Neural cell (in vitro differentiated cells): ENCODE results near the gene ZNF154. TPM values are rescaled to one million over a fixed set of nuclear protein-coding genes. Genes with fewer than 3 reads are reported as not detected.
"Not testable (repeated sequence)": the region's sequence is repeated elsewhere in the genome, so short reads cannot be mapped to it uniquely, and the experiment has no call there.

ENCODE experiments used
- H2AFZ ChIP-seq: fragments of 200-600, 300-800 bp; sonication (generic), shearing (Covaris generic); 2 replicates; pipeline ENCODE4 v1.6.0; 2014; ENCODE audit warnings: low read depth, mild to moderate bottlenecking, antibody characterized with exemption, low read length, moderate library complexity
- H3F3A ChIP-seq: fragments of 200-600 bp; shearing (Covaris generic); 2 replicates; pipeline ENCODE4 v1.6.1; 2016; ENCODE audit warnings: mild to moderate bottlenecking, moderate library complexity, mixed read lengths, antibody characterized with exemption, low read length; ENCODE audit not compliant: insufficient read depth, poor library complexity, severe bottlenecking
- H3K27ac ChIP-seq: fragments of 200-600, 300-800 bp; sonication (generic), shearing (Covaris generic); 2 replicates; pipeline ENCODE4 v1.5.1; 2014; ENCODE audit warnings: mild to moderate bottlenecking, low read length, moderate library complexity
- H3K27me3 ChIP-seq: fragments of 300-800, 200-600 bp; sonication (generic), shearing (Covaris generic); 2 replicates; pipeline ENCODE4 v1.6.0; 2014; ENCODE audit warnings: mild to moderate bottlenecking, low read depth, low read length, moderate library complexity; ENCODE audit not compliant: insufficient read depth
- H3K36me3 ChIP-seq: fragments of 300-800, 200-600 bp; sonication (generic), shearing (Covaris generic); 2 replicates; pipeline ENCODE4 v1.5.1; 2014; ENCODE audit warnings: mild to moderate bottlenecking, antibody characterized with exemption, low read length, moderate library complexity; ENCODE audit not compliant: insufficient read depth
- H3K4me2 ChIP-seq: fragments of 300-800, 200-600 bp; sonication (generic), shearing (Covaris generic); 2 replicates; pipeline ENCODE4 v1.6.0; 2014; ENCODE audit warnings: mild to moderate bottlenecking, low read length
- H3K4me3 ChIP-seq: fragments of 300-800, 200-600 bp; sonication (generic), shearing (Covaris generic); 2 replicates; pipeline ENCODE4 v1.5.1; 2014; ENCODE audit warnings: mild to moderate bottlenecking, low read length, moderate library complexity
- H3K79me2 ChIP-seq: fragments of 200-600 bp; shearing (Covaris generic); replicated peaks from 2 replicates; pipeline ENCODE4 v1.6.0; 2014; ENCODE audit warnings: mild to moderate bottlenecking, low read length, moderate library complexity; ENCODE audit not compliant: insufficient read depth
- H3K9ac ChIP-seq: fragments of 300-800, 200-600 bp; sonication (generic), shearing (Covaris generic); 2 replicates; pipeline ENCODE4 v1.6.1; 2016; ENCODE audit warnings: mild to moderate bottlenecking, low read length, mixed read lengths
- H3K9me2 ChIP-seq: fragments of 200-600 bp; shearing (Covaris generic); 2 replicates; pipeline ENCODE4 v1.6.1; 2016; ENCODE audit warnings: mild to moderate bottlenecking, low read length, mixed read lengths; ENCODE audit not compliant: insufficient read depth
- H3K9me3 ChIP-seq: fragments of 200-600, 300-800 bp; sonication (generic), shearing (Covaris generic); 2 replicates; pipeline ENCODE4 v1.6.1; 2016; ENCODE audit warnings: mild to moderate bottlenecking, mixed run types, low read length, moderate library complexity, mixed read lengths
- H4K20me1 ChIP-seq: fragments of 200-600 bp; shearing (Covaris generic); 2 replicates; pipeline ENCODE4 v1.6.1; 2016; ENCODE audit warnings: mild to moderate bottlenecking, mixed run types; ENCODE audit not compliant: insufficient read depth
- CTCF ChIP-seq: fragments of 450-650 bp; IDR thresholded peaks from 2 replicates; pipeline ENCODE4 v1.5.1; 2014; ENCODE audit warnings: antibody characterized with exemption, mild to moderate bottlenecking, moderate library complexity; ENCODE audit not compliant: poor library complexity, severe bottlenecking
- EP300 ChIP-seq: fragments of 450-650 bp; conservative IDR thresholded peaks from 2 replicates; pipeline ENCODE4 v1.6.1; 2014; ENCODE audit warnings: antibody characterized with exemption, mild to moderate bottlenecking, moderate library complexity; ENCODE audit not compliant: poor library complexity, severe bottlenecking
- EZH2 ChIP-seq: fragments of 200-600, 300-800 bp; shearing (Covaris generic), sonication (generic); IDR thresholded peaks from 2 replicates; pipeline ENCODE4 v1.6.1; 2014; ENCODE audit warnings: antibody characterized with exemption, low read length, borderline replicate concordance, mild to moderate bottlenecking; ENCODE audit not compliant: insufficient read depth, poor library complexity, severe bottlenecking
- MXI1 ChIP-seq: fragments of 450-650 bp; conservative IDR thresholded peaks from 2 replicates; pipeline ENCODE4 v1.6.1; 2014; ENCODE audit warnings: antibody characterized with exemption, mild to moderate bottlenecking; ENCODE audit not compliant: poor library complexity, severe bottlenecking
- POLR2AphosphoS5 ChIP-seq: IDR thresholded peaks from 2 replicates; pipeline ENCODE4 v1.6.1; 2012
- RAD21 ChIP-seq: fragments of 450-650 bp; conservative IDR thresholded peaks from 2 replicates; pipeline ENCODE4 v1.6.1; 2014; ENCODE audit warnings: antibody characterized with exemption, mild to moderate bottlenecking, moderate library complexity
- REST ChIP-seq: IDR thresholded peaks from 2 replicates; pipeline ENCODE4 v1.6.1; 2012; ENCODE audit warnings: borderline replicate concordance
- SMC3 ChIP-seq: fragments of 450-650 bp; conservative IDR thresholded peaks from 2 replicates; pipeline ENCODE4 v1.6.1; 2014; ENCODE audit warnings: antibody characterized with exemption, mild to moderate bottlenecking, moderate library complexity; ENCODE audit not compliant: poor library complexity
- TAF1 ChIP-seq: IDR thresholded peaks from 2 replicates; pipeline ENCODE4 v1.6.1; 2012; ENCODE audit warnings: low read depth
- polyA plus RNA-seq: library from polyadenylated mRNA; depleted of rRNA; stranded (reverse); fragments of >200 nt; gene quantifications from 2 replicates; pipeline ENCODE4 v1.2.3, GENCODE V29; 2014

Gene ZNF154
- polyA plus RNA-seq, 1 donor from 2014 or later: 25.5 TPM

DNA sequence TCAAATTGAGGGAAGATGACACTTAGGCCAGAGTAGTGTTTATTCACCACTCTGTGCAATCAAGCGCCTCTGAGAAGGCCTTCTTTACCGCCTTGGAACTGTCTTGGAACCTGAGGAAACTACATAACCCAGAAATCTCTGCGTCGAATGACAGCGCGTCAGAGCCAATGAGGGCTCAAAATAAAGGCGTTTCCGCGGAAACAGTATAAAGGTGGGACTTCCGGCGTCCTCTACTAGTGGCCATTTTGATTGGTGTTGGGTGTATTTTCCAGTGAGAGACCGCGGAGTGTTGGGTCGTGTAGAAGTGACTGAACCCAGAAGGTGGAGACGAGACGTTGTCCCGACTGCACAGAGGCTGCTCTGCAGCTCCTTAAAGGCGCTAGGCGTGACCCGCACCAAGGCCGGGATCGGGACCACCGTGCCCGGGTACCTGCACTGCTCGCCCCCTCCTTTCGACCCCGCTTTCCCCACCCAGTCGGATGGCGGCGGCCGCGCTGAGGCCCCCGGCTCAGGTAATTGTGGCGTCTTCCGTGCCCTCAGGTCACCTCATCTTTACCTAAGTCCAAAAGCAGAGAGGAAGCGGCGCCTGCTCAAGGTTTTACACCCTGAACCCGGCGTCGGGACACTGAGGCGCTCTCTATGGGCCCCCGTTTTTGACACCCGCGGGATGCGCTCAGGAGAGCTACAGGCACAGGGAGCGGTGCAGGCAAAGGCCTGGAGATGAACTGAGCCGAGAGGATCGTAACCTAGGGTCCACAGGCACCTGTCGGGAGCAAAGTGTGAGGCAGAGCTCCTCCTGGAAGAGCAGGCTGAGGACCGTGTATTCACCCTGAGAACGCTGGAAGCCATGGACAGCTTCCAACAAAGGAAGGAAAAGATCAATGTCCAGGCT is 37.8 kb upstream of the ZNF154 start, which contains the start of gene ZNF776:
Gene ZNF776 (plus strand): TSS at position 236 of the 892 bp plus-strand sequence. CDS start 244 bp downstream, at position 480.
- Histone ChIP-seq H3K9me3 (no peaks in the 10 kb centered on the region), H3K36me3 (peaks cover 8% of the 10 kb centered on the region), H3K27me3 (no peaks in the 10 kb centered on the region), H3K79me2 (peaks cover 42% of the 10 kb centered on the region), H2AFZ (peak within 1 kb of the TSS; percentile 84), H3K4me2 (peak within 1 kb of the TSS; percentile 94), H4K20me1 (no peaks in the 10 kb centered on the region), H3F3A (no peaks in the 10 kb centered on the region), H3K9ac (peak within 1 kb of the TSS; percentile 97), H3K4me3 (peak within 1 kb of the TSS; percentile 91), H3K27ac (peak within 1 kb of the TSS; percentile 96), H3K9me2 (no peaks in the 10 kb centered on the region)
- peak; percentile 74 for TF ChIP-seq TAF1
- peak; percentile 25 for TF ChIP-seq SMC3
- peak; percentile 66 for TF ChIP-seq REST
- peak; percentile 18 for TF ChIP-seq EP300
- no peak for TF ChIP-seq CTCF
- TF ChIP-seq POLR2AphosphoS5: peak; percentile 98
- peak; percentile 64 for TF ChIP-seq MXI1
- TF ChIP-seq EZH2: no peak
- TF ChIP-seq RAD21: no peak

DNA sequence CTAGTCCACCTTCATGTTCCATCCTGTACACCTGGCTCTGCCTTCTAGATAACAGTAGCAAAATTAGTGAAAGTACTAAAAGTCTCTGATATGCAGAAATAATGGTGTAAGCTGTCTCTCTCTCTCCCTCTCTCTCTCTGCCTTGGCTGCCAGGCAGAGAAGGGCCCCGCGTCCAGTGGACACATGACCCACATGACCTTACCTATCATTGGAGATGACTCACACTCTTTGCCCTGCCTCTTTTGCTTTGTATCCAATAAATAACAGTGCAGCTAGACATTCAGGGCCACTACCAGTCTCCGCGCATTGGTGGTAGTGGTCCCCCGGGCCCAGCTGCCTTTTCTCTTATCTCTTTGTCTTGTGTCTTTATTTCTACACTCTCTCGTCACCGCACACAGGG is 29.8 kb upstream of the ZNF154 start:
- H3K36me3 ChIP-seq, H3K27ac ChIP-seq, H3K9me2 ChIP-seq, H4K20me1 ChIP-seq, H3F3A ChIP-seq, H3K4me3 ChIP-seq, H3K27me3 ChIP-seq, H3K9me3 ChIP-seq, H3K4me2 ChIP-seq, H2AFZ ChIP-seq, H3K9ac ChIP-seq, H3K79me2 ChIP-seq: not testable (repeated sequence)
